Bronchial smooth muscle cell (primary cell): ENCODE measurements around the gene KHK. TPM values are rescaled to one million over a fixed set of nuclear protein-coding genes. Genes with fewer than 3 reads are reported as not detected.

Experiments
- total RNA-seq: library from RNA; depleted of rRNA; stranded (reverse); fragments of >200 nt; gene quantifications from 2 replicates; pipeline ENCODE4 v1.2.1, GENCODE V29; 2014

KHK gene
- 0.32 and 1.3 TPM in 2 replicates for total RNA-seq

GRCh38 chr2:27086724-27087593 lies at the start of gene KHK:
TSS of gene KHK (plus strand) at chr2:27086772. CDS start at chr2:27087260, 488 bp downstream.

GRCh38 chr2:27050996-27051901 lies 35.3 kb upstream of the KHK start, which contains the start of gene AGBL5:
TSS of gene AGBL5 (plus strand) at chr2:27051668. CDS start at chr2:27052959, 1,291 bp downstream.

GRCh38 chr2:27071277-27071989 lies 15.1 kb upstream of the KHK start, which contains the start of gene OST4:
TSS of gene OST4 (minus strand) at chr2:27071654.

GRCh38 chr2:27078267-27079194 lies 8.0 kb upstream of the KHK start, which contains the start of gene EMILIN1:
TSS of gene EMILIN1 (plus strand) at chr2:27078615. CDS start at chr2:27079066, 451 bp downstream.

GRCh38 chr2:27118525-27119329 lies 32.2 kb downstream of the KHK start, which contains the start of gene CGREF1:
TSS of gene CGREF1 (minus strand) at chr2:27119128. CDS start at chr2:27104366, 14,762 bp downstream.

GRCh38 chr2:27123302-27124150 lies 37.0 kb downstream of the KHK start, which contains the start of gene ABHD1:
TSS of gene ABHD1 (plus strand) at chr2:27123815. CDS start at chr2:27123949, 134 bp downstream.

GRCh38 chr2:27133905-27134780 lies 47.6 kb downstream of the KHK start, which contains the start of gene PREB:
TSS of gene PREB (minus strand) at chr2:27134636. CDS start at chr2:27134421, 215 bp downstream.

GRCh38 chr2:27139310-27139709 lies 52.7 kb downstream of the KHK start, which contains the start of gene PRR30:
TSS of gene PRR30 (minus strand) at chr2:27139410. CDS start at chr2:27138329, 1,081 bp downstream.

GRCh38 chr2:27148801-27149439 lies 62.3 kb downstream of the KHK start, which contains the start of gene TCF23:
TSS of gene TCF23 (plus strand) at chr2:27149004. CDS start at chr2:27149134, 130 bp downstream.

Other genes starting within 250 kb of the KHK start
- not detected in 2 replicates for gene DPYSL5, start 238.6 kb upstream of the KHK start, total RNA-seq
- gene MAPRE3, start 116.1 kb upstream of the KHK start, total RNA-seq, result 3.5 and 5.4 TPM in 2 replicates
- 22.2 and 27.6 TPM in 2 replicates for gene TMEM214, start 53.8 kb upstream of the KHK start, total RNA-seq
- 18.1 and 20.3 TPM in 2 replicates for gene AGBL5, start 35.1 kb upstream of the KHK start, total RNA-seq
- 622 and 1,171 TPM in 2 replicates for gene OST4, start 15.1 kb upstream of the KHK start, total RNA-seq
- gene EMILIN1, start 8.2 kb upstream of the KHK start, total RNA-seq, result 257 and 364 TPM in 2 replicates
- gene CGREF1, start 32.4 kb downstream of the KHK start, total RNA-seq, result 0.69 and 0.79 TPM in 2 replicates
- 0.16 TPM in 1 of 2 replicates, not detected in the other for gene ABHD1, start 37.0 kb downstream of the KHK start, total RNA-seq
- gene PREB, start 47.9 kb downstream of the KHK start, total RNA-seq, result 40.7 TPM in 2 replicates
- not detected in 2 replicates for gene PRR30, start 52.6 kb downstream of the KHK start, total RNA-seq
- gene TCF23, start 62.2 kb downstream of the KHK start, total RNA-seq, result not detected in 2 replicates
- 241 and 261 TPM in 2 replicates for gene ATRAID, start 125.3 kb downstream of the KHK start, total RNA-seq
- 6.6 and 9.1 TPM in 2 replicates for gene SLC5A6, start 125.5 kb downstream of the KHK start, total RNA-seq
- 21.9 and 22.9 TPM in 2 replicates for gene CAD, start 130.6 kb downstream of the KHK start, total RNA-seq
- not detected in 2 replicates for gene SLC30A3, start 176.3 kb downstream of the KHK start, total RNA-seq
- not detected in 2 replicates for gene DNAJC5G, start 188.7 kb downstream of the KHK start, total RNA-seq
- 0.09 TPM in 1 of 2 replicates, not detected in the other for gene TRIM54, start 195.7 kb downstream of the KHK start, total RNA-seq
- 0.16 and 0.26 TPM in 2 replicates for gene UCN, start 221.7 kb downstream of the KHK start, total RNA-seq
- 73.6 and 79.1 TPM in 2 replicates for gene MPV17, start 236.3 kb downstream of the KHK start, total RNA-seq